CD8-positive, alpha-beta memory T cell (primary cell): ENCODE data around the gene PTGFRN. TPM values are rescaled to one million over a fixed set of nuclear protein-coding genes. Genes with fewer than 3 reads are reported as not detected.

Experiments used
- CTCF ChIA-PET: fragments of 350-600 bp; sonication (Branson Sonifier 250); formaldehyde crosslinking; loops from one replicate; lab custom pipeline; 2021; ENCODE audit warnings: antibody characterized with exemption; lab: Charles Lee
- POLR2A ChIA-PET: fragments of 350-600 bp; sonication (Branson Sonifier 250); formaldehyde crosslinking; loops from one replicate; lab custom pipeline; 2021; ENCODE audit warnings: antibody characterized with exemption; lab: Charles Lee
- DNase-seq, 5 donors: peaks; one replicate each; pipeline versions ENCODE4 v3.0.0 to v3.0.0-alpha.2; 2020 to 2022; ENCODE audit warnings: mixed read lengths in 1 of 5
- H3K27ac ChIP-seq: one replicate; pipeline ENCODE4 v1.7.0; 2013; ENCODE audit warnings: low read depth, mild to moderate bottlenecking, low read length, moderate library complexity
- H3K27me3 ChIP-seq: 2 replicates; pipeline ENCODE4 v1.7.0; 2013; ENCODE audit warnings: low read length, mild to moderate bottlenecking; ENCODE audit not compliant: insufficient read depth, poor library complexity, severe bottlenecking
- H3K36me3 ChIP-seq: 2 replicates; pipeline ENCODE4 v1.7.0; 2013; ENCODE audit warnings: mild to moderate bottlenecking, low read length, moderate library complexity; ENCODE audit not compliant: insufficient read depth
- H3K4me1 ChIP-seq: 2 replicates; pipeline ENCODE4 v1.7.0; 2013; ENCODE audit warnings: mild to moderate bottlenecking, low read length, moderate library complexity; ENCODE audit not compliant: insufficient read depth
- H3K4me3 ChIP-seq: 2 replicates; pipeline ENCODE4 v1.7.0; 2013; ENCODE audit warnings: mild to moderate bottlenecking, low read length
- H3K9me3 ChIP-seq: 2 replicates; pipeline ENCODE4 v1.7.0; 2013; ENCODE audit warnings: mild to moderate bottlenecking, low read length
- H3K27ac Mint-ChIP-seq, 8 donors: one replicate each; pipeline ENCODE4 v1.8.0; 2020 to 2021; ENCODE audit warnings: mixed read lengths in 8 of 8, mild to moderate bottlenecking in 6 of 8, inconsistent platforms in 3 of 8, moderate library complexity in 3 of 8
- H3K27me3 Mint-ChIP-seq, 2 donors: one replicate each; pipeline ENCODE4 v1.8.0; 2020 to 2021; ENCODE audit warnings: mixed read lengths in 2 of 2, mild to moderate bottlenecking in 1 of 2, moderate library complexity in 1 of 2
- H3K36me3 Mint-ChIP-seq, 3 donors: one replicate each; pipeline ENCODE4 v1.8.0; 2020 to 2021; ENCODE audit warnings: mixed read lengths in 3 of 3, inconsistent platforms in 1 of 3, mild to moderate bottlenecking in 1 of 3
- H3K4me1 Mint-ChIP-seq, 3 donors: one replicate each; pipeline ENCODE4 v1.8.0; 2020 to 2021; ENCODE audit warnings: mixed read lengths in 3 of 3, inconsistent platforms in 1 of 3, mild to moderate bottlenecking in 1 of 3
- H3K4me3 Mint-ChIP-seq, 7 donors: one replicate each; pipeline ENCODE4 v1.8.0; 2020 to 2021; ENCODE audit warnings: mixed read lengths in 7 of 7, mild to moderate bottlenecking in 6 of 7, moderate library complexity in 4 of 7, inconsistent platforms in 2 of 7
- H3K9me3 Mint-ChIP-seq, 5 donors: one replicate each; pipeline ENCODE4 v1.8.0; 2020 to 2022; ENCODE audit warnings: mixed read lengths in 5 of 5, mild to moderate bottlenecking in 3 of 5, moderate library complexity in 2 of 5, inconsistent platforms in 1 of 5
- polyA plus RNA-seq: library from polyadenylated mRNA; unstranded; fragments of 300-500 nt; fragmentation: Illumina TruSeq; gene quantifications from one replicate; pipeline ENCODE4 v1.2.3, GENCODE V29; 2021
- total RNA-seq, 2 experiments: library from RNA; stranded (reverse); gene quantifications; one replicate each; pipeline ENCODE4 v1.2.3, GENCODE V29; 2021

Gene PTGFRN
- total and polyA plus RNA-seq, 3 experiments from 2014 or later, result 0.39 to 6.5 (median 6.1) TPM

GRCh38 chr1:116991918-116992317 is 82.2 kb downstream of the PTGFRN start:
- H3K27me3 ChIP-seq, result no peaks in the 10 kb centered on the region
- Mint-ChIP-seq H3K4me1 (peaks cover 15 to 19% (median 18%) of the 10 kb centered on the region in 3 donors), H3K9me3 (peaks cover 0 to 3% (median 0%) of the 10 kb centered on the region in 5 donors), H3K27me3 (no peaks in the 10 kb centered on the region), H3K36me3 (no peaks in the 10 kb centered on the region), H3K4me3 (peak overlapping the region in 4 of 7 donors; percentile 3 to 59 (median 35)), H3K27ac (peak overlapping the region in 3 of 8 donors; percentile 35 to 93 (median 65))
- H3K36me3 ChIP-seq, result no peaks in the 10 kb centered on the region
- no peak for DNase-seq
- H3K4me3 ChIP-seq, result no peak overlapping the region
- CTCF ChIA-PET, result no interaction called here
- POLR2A ChIA-PET, result no interaction called here
- no peak overlapping the region for H3K27ac ChIP-seq
- peaks cover 27% of the 10 kb centered on the region for H3K4me1 ChIP-seq
- no peaks in the 10 kb centered on the region for H3K9me3 ChIP-seq

- no peak for DNase-seq
- Histone ChIP-seq H3K9me3 (no peaks in the 10 kb centered on the region), H3K4me1 (peaks cover 13% of the 10 kb centered on the region), H3K36me3 (no peaks in the 10 kb centered on the region), H3K4me3 (no peak overlapping the region), H3K27ac (no peak overlapping the region), H3K27me3 (no peaks in the 10 kb centered on the region)
- Mint-ChIP-seq H3K36me3 (peaks cover 0 to 1% (median 0%) of the 10 kb centered on the region in 3 donors), H3K4me1 (peaks cover 5 to 11% (median 9%) of the 10 kb centered on the region in 3 donors), H3K27ac (peak overlapping the region in 1 of 8 donors; percentile 66), H3K9me3 (peaks cover 0 to 3% (median 0%) of the 10 kb centered on the region in 5 donors), H3K4me3 (no peak overlapping the region), H3K27me3 (no peaks in the 10 kb centered on the region)
- POLR2A ChIA-PET, result no interaction called here
- CTCF ChIA-PET, result no interaction called here
Measured at GRCh38 chr1:116993286-116993685, 83.6 kb downstream of the PTGFRN start.

- H3K36me3 ChIP-seq, result no peaks in the 10 kb centered on the region
- H3K27ac ChIP-seq, result no peak overlapping the region
- no peaks in the 10 kb centered on the region for H3K27me3 ChIP-seq
- H3K9me3 ChIP-seq, result no peaks in the 10 kb centered on the region
- H3K4me3 ChIP-seq, result no peak overlapping the region
- POLR2A ChIA-PET, result no interaction called here
- Mint-ChIP-seq H3K9me3 (peaks cover 0 to 3% (median 0%) of the 10 kb centered on the region in 5 donors), H3K36me3 (peaks cover 0 to 1% (median 0%) of the 10 kb centered on the region in 3 donors), H3K4me1 (peaks cover 5 to 10% (median 9%) of the 10 kb centered on the region in 3 donors), H3K27me3 (no peaks in the 10 kb centered on the region), H3K27ac (no peak overlapping the region), H3K4me3 (no peak overlapping the region)
- H3K4me1 ChIP-seq, result peaks cover 12% of the 10 kb centered on the region
- CTCF ChIA-PET, result no interaction called here
- no peak for DNase-seq
Measured at GRCh38 chr1:116994411-116994810, 84.7 kb downstream of the PTGFRN start.

- H3K9me3 Mint-ChIP-seq, result peaks cover 0 to 3% (median 0%) of the 10 kb centered on the region in 5 donors
- peaks cover 0 to 1% (median 0%) of the 10 kb centered on the region in 3 donors for H3K36me3 Mint-ChIP-seq
- H3K4me3 Mint-ChIP-seq, result no peak overlapping the region
- ChIA-PET CTCF (no interaction called here), POLR2A (no interaction called here)
- Histone ChIP-seq H3K9me3 (no peaks in the 10 kb centered on the region), H3K4me3 (no peak overlapping the region), H3K27me3 (no peaks in the 10 kb centered on the region), H3K4me1 (peaks cover 24% of the 10 kb centered on the region), H3K36me3 (no peaks in the 10 kb centered on the region), H3K27ac (no peak overlapping the region)
- no peak for DNase-seq
- peaks cover 8 to 22% (median 22%) of the 10 kb centered on the region in 3 donors for H3K4me1 Mint-ChIP-seq
- no peak overlapping the region for H3K27ac Mint-ChIP-seq
- H3K27me3 Mint-ChIP-seq, result no peaks in the 10 kb centered on the region
Measured at GRCh38 chr1:116997066-116997465, 87.3 kb downstream of the PTGFRN start.

GRCh38 chr1:116997636-116998035 is 87.9 kb downstream of the PTGFRN start:
- Histone ChIP-seq H3K27me3 (no peaks in the 10 kb centered on the region), H3K4me1 (peaks cover 25% of the 10 kb centered on the region), H3K4me3 (no peak overlapping the region), H3K9me3 (no peaks in the 10 kb centered on the region), H3K27ac (no peak overlapping the region), H3K36me3 (no peaks in the 10 kb centered on the region)
- Mint-ChIP-seq H3K4me1 (peaks cover 11 to 26% (median 25%) of the 10 kb centered on the region in 3 donors), H3K27me3 (no peaks in the 10 kb centered on the region), H3K36me3 (peaks cover 0 to 1% (median 0%) of the 10 kb centered on the region in 3 donors), H3K27ac (no peak overlapping the region), H3K4me3 (no peak overlapping the region), H3K9me3 (peaks cover 0 to 3% (median 0%) of the 10 kb centered on the region in 5 donors)
- no peak for DNase-seq
- ChIA-PET POLR2A (no interaction called here), CTCF (no interaction called here)

- ChIA-PET POLR2A (no interaction called here), CTCF (no interaction called here)
- Histone ChIP-seq H3K4me3 (no peak overlapping the region), H3K36me3 (no peaks in the 10 kb centered on the region), H3K4me1 (peaks cover 40% of the 10 kb centered on the region), H3K9me3 (no peaks in the 10 kb centered on the region), H3K27ac (no peak overlapping the region), H3K27me3 (no peaks in the 10 kb centered on the region)
- Mint-ChIP-seq H3K27ac (peak overlapping the region in 4 of 8 donors; percentile 2 to 93 (median 88)), H3K27me3 (no peaks in the 10 kb centered on the region), H3K4me1 (peaks cover 11 to 41% (median 33%) of the 10 kb centered on the region in 3 donors), H3K4me3 (peak overlapping the region in 1 of 7 donors; percentile 17), H3K9me3 (no peaks in the 10 kb centered on the region), H3K36me3 (peaks cover 0 to 1% (median 0%) of the 10 kb centered on the region in 3 donors)
- no peak for DNase-seq
Measured at GRCh38 chr1:116999596-116999995, 89.9 kb downstream of the PTGFRN start.

GRCh38 chr1:117000142-117000541 is 90.4 kb downstream of the PTGFRN start:
- no peaks in the 10 kb centered on the region for H3K27me3 ChIP-seq
- no peak overlapping the region for H3K4me3 ChIP-seq
- no peak overlapping the region for H3K27ac ChIP-seq
- H3K27me3 Mint-ChIP-seq, result no peaks in the 10 kb centered on the region
- no peaks in the 10 kb centered on the region for H3K9me3 Mint-ChIP-seq
- peaks cover 0 to 1% (median 0%) of the 10 kb centered on the region in 3 donors for H3K36me3 Mint-ChIP-seq
- no peaks in the 10 kb centered on the region for H3K36me3 ChIP-seq
- peaks cover 11 to 46% (median 36%) of the 10 kb centered on the region in 3 donors for H3K4me1 Mint-ChIP-seq
- no peaks in the 10 kb centered on the region for H3K9me3 ChIP-seq
- H3K4me3 Mint-ChIP-seq, result peak overlapping the region in 2 of 7 donors; percentile 17 to 28
- DNase-seq, result no peak
- ChIA-PET CTCF (no interaction called here), POLR2A (no interaction called here)
- H3K4me1 ChIP-seq, result peaks cover 40% of the 10 kb centered on the region
- H3K27ac Mint-ChIP-seq, result peak overlapping the region in 7 of 8 donors; percentile 53 to 93 (median 85)

GRCh38 chr1:117001254-117001927 is 91.7 kb downstream of the PTGFRN start, which contains the start of gene CD101:
Gene CD101 (plus strand): TSS chr1:117001760. CDS start chr1:117001818, 58 bp downstream.
- Histone ChIP-seq H3K4me1 (peaks cover 49% of the 10 kb centered on the region), H3K4me3 (peak within 1 kb of the TSS; percentile 10), H3K27ac (no peak within 1 kb of the TSS), H3K27me3 (no peaks in the 10 kb centered on the region), H3K36me3 (no peaks in the 10 kb centered on the region), H3K9me3 (no peaks in the 10 kb centered on the region)
- no peaks in the 10 kb centered on the region for H3K27me3 Mint-ChIP-seq
- POLR2A ChIA-PET, result interaction anchor here (0.6 kb wide), 2 partner anchors 11 to 124 kb away, joined by 3 read pairs; no protein-coding TSS in a partner anchor
- H3K4me3 Mint-ChIP-seq, result peak within 1 kb of the TSS in 6 of 7 donors; percentile 44 to 86 (median 66)
- peak in 2 of 5 donors; percentile 36 to 37 for DNase-seq
- CTCF ChIA-PET, result no interaction called here
- H3K9me3 Mint-ChIP-seq, result no peaks in the 10 kb centered on the region
- peaks cover 0 to 1% (median 0%) of the 10 kb centered on the region in 3 donors for H3K36me3 Mint-ChIP-seq
- peaks cover 11 to 57% (median 46%) of the 10 kb centered on the region in 3 donors for H3K4me1 Mint-ChIP-seq
- H3K27ac Mint-ChIP-seq, result peak within 1 kb of the TSS; percentile 32 to 95 (median 88)
